ENCODE results near the gene RHOB. TPM values are rescaled to one million over a fixed set of nuclear protein-coding genes. Genes with fewer than 3 reads are reported as not detected.

Gene RHOB
- total and polyA plus RNA-seq, 2 donors (not counting 1 experiment from before 2014, with no cell fraction given) = 63.0 to 1,037 TPM

DNA sequence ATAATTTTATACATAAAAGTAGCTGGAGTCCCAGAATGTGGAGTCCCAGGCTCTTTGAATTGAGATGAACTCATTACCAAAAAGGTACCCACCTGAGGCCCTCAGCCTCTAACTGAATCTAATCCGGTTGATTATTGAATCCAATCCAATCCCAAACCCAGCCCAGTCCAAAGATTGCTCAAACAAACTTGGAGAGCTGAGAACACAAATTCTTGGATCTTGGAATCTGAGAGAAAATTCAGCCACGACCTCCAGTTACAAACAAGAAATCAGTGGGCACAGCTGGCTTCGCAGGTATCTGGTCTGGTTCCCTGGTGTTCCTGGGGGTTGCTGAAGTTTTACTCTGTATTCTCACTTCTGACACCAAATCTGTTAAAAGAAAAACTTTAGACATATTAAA, 28.4 kb upstream of the RHOB start:
- no peaks in the 10 kb centered on the region for H3K36me3 ChIP-seq (replicated peaks in 1 of 2; ENCODE audit: control extremely low read depth in 1 of 2, control insufficient read depth in 1 of 2, extremely low read depth in 1 of 2, insufficient read depth in 2 of 2, low read length in 1 of 2)
- Mint-ChIP-seq H3K9me3 (ENCODE audit: insufficient read depth) (no peaks in the 10 kb centered on the region), H3K4me3 (no peak overlapping the region), H3K4me1 (peaks cover under 1% of the 10 kb centered on the region), H3K27ac (no peak overlapping the region), H3K27me3 (peaks cover 9% of the 10 kb centered on the region)
- H3K9me3 ChIP-seq (ENCODE audit: control extremely low read depth in 1 of 3, control insufficient read depth in 2 of 3, insufficient read depth in 1 of 3, low read length in 2 of 3) = peaks cover 0 to 2% (median 0%) of the 10 kb centered on the region in 3 donors
- H4K20me1 ChIP-seq (ENCODE audit: control insufficient read depth, insufficient read depth, low read length, poor library complexity, severe bottlenecking) = no peaks in the 10 kb centered on the region
- no peak overlapping the region for H3K9ac ChIP-seq (ENCODE audit: low read length)
- no peak for ATAC-seq (ENCODE audit: low read depth)
- no peaks in the 10 kb centered on the region for H3K27me3 ChIP-seq (replicated peaks in 1 of 4; ENCODE audit: control extremely low read depth in 1 of 4, control insufficient read depth in 3 of 4, insufficient read depth in 4 of 4, low read length in 3 of 4)
- no peak for TF ChIP-seq EZH2 (IDR thresholded peaks at IDR 0.05; ENCODE audit: borderline replicate concordance, insufficient read depth, low read depth, low read length, poor library complexity, severe bottlenecking)
- TF ChIP-seq, protein P1, sequence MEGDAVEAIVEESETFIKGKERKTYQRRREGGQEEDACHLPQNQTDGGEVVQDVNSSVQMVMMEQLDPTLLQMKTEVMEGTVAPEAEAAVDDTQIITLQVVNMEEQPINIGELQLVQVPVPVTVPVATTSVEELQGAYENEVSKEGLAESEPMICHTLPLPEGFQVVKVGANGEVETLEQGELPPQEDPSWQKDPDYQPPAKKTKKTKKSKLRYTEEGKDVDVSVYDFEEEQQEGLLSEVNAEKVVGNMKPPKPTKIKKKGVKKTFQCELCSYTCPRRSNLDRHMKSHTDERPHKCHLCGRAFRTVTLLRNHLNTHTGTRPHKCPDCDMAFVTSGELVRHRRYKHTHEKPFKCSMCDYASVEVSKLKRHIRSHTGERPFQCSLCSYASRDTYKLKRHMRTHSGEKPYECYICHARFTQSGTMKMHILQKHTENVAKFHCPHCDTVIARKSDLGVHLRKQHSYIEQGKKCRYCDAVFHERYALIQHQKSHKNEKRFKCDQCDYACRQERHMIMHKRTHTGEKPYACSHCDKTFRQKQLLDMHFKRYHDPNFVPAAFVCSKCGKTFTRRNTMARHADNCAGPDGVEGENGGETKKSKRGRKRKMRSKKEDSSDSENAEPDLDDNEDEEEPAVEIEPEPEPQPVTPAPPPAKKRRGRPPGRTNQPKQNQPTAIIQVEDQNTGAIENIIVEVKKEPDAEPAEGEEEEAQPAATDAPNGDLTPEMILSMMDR (IDR thresholded peaks at IDR 0.05) = no peak
- DNase-seq = no peak
- no peaks in the 10 kb centered on the region for H3K79me2 ChIP-seq (ENCODE audit: control insufficient read depth, insufficient read depth, low read length)
- intact Hi-C loops (cut with micrococcal nuclease) = no loop called here
- no peak overlapping the region for H2AFZ ChIP-seq (ENCODE audit: insufficient read depth, low read depth, low read length, poor library complexity, severe bottlenecking)
- CTCF ChIA-PET = interaction anchor here (0.8 to 1.6 kb wide), 3 partner anchors 10 to 224 kb away, joined by 4 to 7 read pairs (median 4); no protein-coding TSS in a partner anchor
- H3K27ac ChIP-seq (ENCODE audit: low read length in 2 of 2) = no peak overlapping the region
- POLR2A ChIA-PET = no interaction called here
- no peak overlapping the region for H3K4me2 ChIP-seq (replicated peaks; ENCODE audit: low read depth, low read length, poor library complexity, severe bottlenecking)
- peaks cover 0 to 3% of the 10 kb centered on the region in 2 donors for H3K4me1 ChIP-seq (ENCODE audit: control insufficient read depth in 2 of 2, insufficient read depth in 2 of 2, low read length in 2 of 2)
- no peak overlapping the region for H3K4me3 ChIP-seq (ENCODE audit: control extremely low read depth in 1 of 5, extremely low read depth in 1 of 5, insufficient read depth in 1 of 5, low read depth in 2 of 5, low read length in 4 of 5)
- WGBS (ENCODE audit: insufficient coverage) = 88% methylated on average over 1 of the region's 3 CpGs

DNA sequence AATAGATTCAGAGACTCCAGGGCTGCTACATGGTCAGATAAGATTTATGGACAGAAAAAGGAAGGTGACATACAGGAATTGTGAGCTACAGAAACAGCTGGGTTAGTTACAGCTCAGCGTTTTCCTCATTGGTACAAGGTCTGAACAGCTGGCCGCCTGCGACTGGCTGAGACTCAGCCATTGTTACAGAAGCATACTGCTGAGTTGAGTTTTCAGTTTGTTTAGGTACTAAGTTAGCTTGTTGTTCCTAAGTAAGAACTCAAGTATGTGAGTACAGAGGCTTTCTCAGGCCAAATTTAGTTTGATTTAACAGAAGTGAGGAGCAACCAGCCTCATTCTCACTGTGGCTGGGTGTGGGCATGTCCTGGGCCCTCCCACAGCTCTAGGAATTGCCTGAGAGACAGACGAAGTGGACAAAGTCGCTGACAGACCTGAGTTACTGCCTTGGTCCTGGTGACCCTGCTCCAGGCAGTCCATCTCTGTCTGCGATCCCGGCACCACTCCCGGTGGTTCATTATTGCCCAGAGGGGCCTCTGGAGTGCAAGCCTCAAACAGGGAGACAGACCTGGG, 27.8 kb upstream of the RHOB start:
- H3K4me1 Mint-ChIP-seq = peaks cover 7% of the 10 kb centered on the region
- Histone ChIP-seq H3K4me1 (ENCODE audit: control insufficient read depth in 2 of 2, insufficient read depth in 2 of 2, low read length in 2 of 2) (peaks cover 5 to 9% of the 10 kb centered on the region in 2 donors), H3K4me3 (ENCODE audit: control extremely low read depth in 1 of 5, extremely low read depth in 1 of 5, insufficient read depth in 1 of 5, low read depth in 2 of 5, low read length in 4 of 5) (no peak overlapping the region), H3K27ac (ENCODE audit: low read length in 2 of 2) (no peak overlapping the region), H3K9me3 (ENCODE audit: control extremely low read depth in 1 of 3, control insufficient read depth in 2 of 3, insufficient read depth in 1 of 3, low read length in 2 of 3) (peaks cover 0 to 2% (median 0%) of the 10 kb centered on the region in 3 donors), H4K20me1 (ENCODE audit: control insufficient read depth, insufficient read depth, low read length, poor library complexity, severe bottlenecking) (no peaks in the 10 kb centered on the region), H3K27me3 (replicated peaks in 1 of 4; ENCODE audit: control extremely low read depth in 1 of 4, control insufficient read depth in 3 of 4, insufficient read depth in 4 of 4, low read length in 3 of 4) (no peaks in the 10 kb centered on the region), H3K79me2 (ENCODE audit: control insufficient read depth, insufficient read depth, low read length) (no peaks in the 10 kb centered on the region), H2AFZ (ENCODE audit: insufficient read depth, low read depth, low read length, poor library complexity, severe bottlenecking) (no peak overlapping the region), H3K36me3 (replicated peaks in 1 of 2; ENCODE audit: control extremely low read depth in 1 of 2, control insufficient read depth in 1 of 2, extremely low read depth in 1 of 2, insufficient read depth in 2 of 2, low read length in 1 of 2) (no peaks in the 10 kb centered on the region), H3K4me2 (replicated peaks; ENCODE audit: low read depth, low read length, poor library complexity, severe bottlenecking) (no peak overlapping the region), H3K9ac (ENCODE audit: low read length) (no peak overlapping the region)
- CTCF ChIA-PET = interaction anchor here (0.8 to 1.6 kb wide), 3 partner anchors 10 to 223 kb away, joined by 4 to 7 read pairs (median 4); no protein-coding TSS in a partner anchor
- TF ChIP-seq, protein P1 (IDR thresholded peaks at IDR 0.05) = no peak
- TF ChIP-seq EZH2 (IDR thresholded peaks at IDR 0.05; ENCODE audit: borderline replicate concordance, insufficient read depth, low read depth, low read length, poor library complexity, severe bottlenecking) = no peak
- intact Hi-C loops (cut with micrococcal nuclease) = no loop called here
- ATAC-seq (ENCODE audit: low read depth) = no peak
- no peak for DNase-seq
- no peaks in the 10 kb centered on the region for H3K9me3 Mint-ChIP-seq (ENCODE audit: insufficient read depth)
- H3K4me3 Mint-ChIP-seq = no peak overlapping the region
- peaks cover 9% of the 10 kb centered on the region for H3K27me3 Mint-ChIP-seq
- WGBS (ENCODE audit: insufficient coverage) = 84% methylated on average over 8 of the region's 8 CpGs
- H3K27ac Mint-ChIP-seq = no peak overlapping the region
- POLR2A ChIA-PET = no interaction called here
